Right forelimb (tissue), 1 donor: ENCODE measurements around the gene AP1S1.
"Not testable (repeated sequence)": the region's sequence is repeated elsewhere in the genome, so short reads cannot be mapped to it uniquely, and the experiment has no call there.

Experiments used
- DNase-seq: peaks from one replicate; pipeline ENCODE4 v3.0.0-alpha.2; 2018

AP1S1 gene

DNA sequence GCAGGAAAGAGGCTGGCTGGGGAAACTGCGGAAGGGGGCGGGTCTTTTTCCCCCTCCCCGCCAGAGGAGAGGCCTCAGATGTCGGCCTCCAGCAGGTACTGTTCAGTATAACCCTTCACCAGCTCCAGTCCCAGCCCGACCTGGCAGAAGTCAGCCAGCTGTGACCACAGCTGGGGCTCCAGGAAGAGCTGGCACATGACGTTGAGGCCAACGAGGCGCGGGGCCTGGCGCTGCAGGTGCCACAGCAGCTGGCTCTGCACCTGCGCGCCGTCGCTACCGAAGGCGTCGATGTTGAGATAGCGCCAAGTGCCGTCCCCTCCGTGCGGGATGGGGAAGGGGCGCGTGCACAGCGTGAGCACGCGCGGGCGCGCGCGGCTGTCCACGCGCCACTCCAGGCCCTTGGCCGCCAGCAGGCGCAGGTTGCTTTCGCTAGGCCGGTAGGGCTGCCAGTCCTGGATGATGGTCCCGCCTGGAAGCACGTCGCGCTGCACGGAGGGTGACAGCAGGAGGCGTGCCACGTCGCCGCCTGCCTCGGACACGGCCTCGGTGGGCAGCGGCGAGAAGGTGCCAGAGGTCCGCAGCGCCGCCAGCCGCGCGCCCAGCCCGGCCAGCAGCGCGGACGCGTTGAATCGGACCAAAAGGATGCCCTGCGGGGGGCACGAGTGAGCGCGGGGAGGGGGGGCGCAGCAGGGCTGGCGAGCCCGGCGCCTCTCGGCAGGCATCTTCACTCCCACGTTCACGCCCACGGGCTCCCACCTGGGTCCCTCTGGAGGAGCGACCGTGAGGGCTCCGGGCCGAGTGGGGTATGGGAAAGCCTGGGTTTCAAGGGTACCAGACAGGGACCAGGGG is 18.0 kb downstream of the AP1S1 start:
- no peak for DNase-seq

DNA sequence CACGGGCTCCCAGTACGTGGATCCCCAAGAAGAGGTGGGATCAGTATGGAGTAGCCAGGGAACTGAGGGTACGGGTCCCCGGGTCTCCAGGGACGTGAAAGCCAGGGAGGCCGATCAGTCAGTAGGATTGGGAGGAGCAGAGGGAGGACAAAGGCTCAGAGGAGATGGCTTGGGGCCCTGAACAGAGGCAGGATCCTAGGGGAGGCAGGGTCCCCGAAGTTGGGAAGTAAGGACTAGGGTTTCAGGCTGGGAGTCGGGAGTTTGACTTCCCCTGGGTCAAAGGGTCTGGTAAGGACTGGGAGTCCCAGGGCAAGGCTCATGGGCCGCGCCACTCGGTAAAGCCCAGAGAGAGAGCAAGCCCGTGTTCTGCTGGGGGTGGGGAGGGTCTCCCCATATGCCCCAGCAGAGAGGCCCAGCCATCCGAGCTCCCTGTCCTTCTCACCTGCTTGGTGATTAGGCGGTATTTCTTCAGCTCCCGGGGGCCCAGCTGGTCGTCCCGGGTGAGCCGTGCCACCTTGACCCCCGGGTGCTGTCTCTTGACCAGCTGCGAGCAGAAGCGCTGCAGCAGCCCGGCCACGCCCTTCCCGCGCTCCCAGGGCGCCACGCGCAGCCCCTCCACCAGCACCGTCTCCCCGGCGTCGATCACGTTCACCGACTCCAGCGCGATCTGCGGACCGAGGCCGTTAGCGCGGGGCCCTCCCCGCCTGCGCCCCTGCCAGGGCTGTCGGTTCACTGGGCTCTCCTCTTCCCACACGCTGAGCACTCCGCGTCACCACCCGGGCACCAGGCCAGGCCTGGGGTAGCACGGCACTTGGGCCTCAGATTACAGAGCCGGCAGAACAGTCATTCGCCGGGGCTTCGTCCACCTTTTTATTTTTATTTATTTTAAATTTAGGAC is 18.8 kb downstream of the AP1S1 start:
- DNase-seq, result no peak

DNA sequence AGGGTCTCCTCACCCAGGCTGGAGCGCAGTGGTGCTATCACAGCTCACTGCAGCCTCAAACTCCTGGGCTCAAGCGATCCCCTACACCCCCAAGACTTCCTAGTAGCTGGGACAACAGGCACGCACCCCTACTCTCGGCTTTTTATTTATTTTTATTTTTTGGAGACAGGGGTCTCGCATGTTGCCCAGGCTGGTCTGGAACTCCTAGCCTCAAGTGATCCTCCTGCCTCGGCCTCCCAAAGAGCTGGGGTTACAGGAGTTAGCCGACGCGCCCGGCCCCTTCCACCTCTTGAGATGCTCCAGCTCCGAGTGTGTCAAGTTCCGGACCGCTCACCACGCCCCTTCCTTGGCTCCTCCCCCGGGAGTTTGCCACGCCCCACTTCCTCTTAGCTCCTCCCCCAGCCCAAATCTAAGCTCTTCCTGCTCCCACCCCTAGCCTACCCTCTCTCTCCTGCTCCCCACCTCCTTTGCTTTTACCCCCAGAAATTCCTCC is 19.5 kb downstream of the AP1S1 start:
- DNase-seq, result no peak

DNA sequence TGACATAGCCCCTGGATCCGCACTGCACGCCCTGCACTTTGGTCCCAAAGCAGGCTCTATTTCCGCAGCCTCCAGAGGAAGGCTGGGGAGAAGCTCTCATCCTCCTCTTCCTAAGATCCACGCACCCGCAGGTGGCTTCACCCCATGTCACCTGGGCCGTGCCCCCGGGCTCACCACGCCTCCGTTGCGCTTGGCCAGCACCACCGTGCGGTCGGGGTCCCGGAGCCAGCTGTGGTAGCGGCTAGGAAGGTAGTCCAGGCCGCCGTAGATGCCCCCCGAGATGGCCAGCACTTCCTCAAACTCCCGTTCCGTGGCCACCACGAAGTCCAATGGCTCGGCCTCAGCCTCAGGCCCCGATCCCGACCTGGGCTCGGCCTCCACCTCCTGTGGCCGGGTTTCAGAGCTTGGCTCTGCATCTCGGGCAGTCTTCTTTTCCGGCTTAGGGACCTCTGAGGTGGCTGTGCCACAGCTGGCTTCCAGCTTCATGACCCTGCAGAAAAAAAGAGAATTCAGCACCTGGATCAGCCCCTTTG is 20.1 kb downstream of the AP1S1 start:
- no peak for DNase-seq

DNA sequence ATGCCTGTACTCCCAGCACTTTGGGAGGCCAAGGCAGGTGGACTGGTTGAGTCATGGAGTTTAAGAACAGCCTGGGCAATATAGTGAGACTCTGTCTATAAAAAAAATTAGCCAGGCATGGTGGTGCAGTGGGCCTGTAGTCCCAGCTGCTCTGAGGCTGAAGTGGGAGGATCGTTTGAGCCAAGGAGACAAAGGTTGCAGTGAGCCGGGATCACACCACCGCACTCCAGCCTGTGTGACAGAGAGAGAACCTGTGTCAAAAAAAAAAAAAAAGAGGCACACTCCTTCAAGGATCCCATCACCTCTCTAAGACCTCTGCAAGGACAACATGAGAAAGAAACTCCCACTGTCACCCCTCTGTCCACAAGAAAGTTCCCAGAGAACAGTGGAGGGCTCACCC is 21.4 kb downstream of the AP1S1 start:
- no peak for DNase-seq

DNA sequence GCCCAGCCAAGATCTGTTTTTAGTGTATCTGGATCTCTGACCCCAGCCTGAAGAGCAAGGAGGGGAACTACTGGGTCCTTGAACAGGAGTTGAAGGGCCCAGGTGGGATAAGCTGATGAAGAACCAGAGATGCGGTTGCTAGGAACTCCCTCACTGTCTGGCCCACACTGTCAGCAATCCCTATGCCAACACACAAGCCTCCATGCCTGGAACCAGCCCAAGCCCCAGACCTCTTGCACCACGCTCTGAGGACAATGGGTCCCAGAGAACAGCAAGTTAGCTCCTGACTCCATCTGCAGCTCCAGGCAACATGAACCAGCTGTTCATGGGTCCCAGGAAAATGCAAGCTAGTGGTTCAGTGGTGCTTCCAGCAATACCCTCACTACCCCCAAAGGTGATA is 23.4 kb downstream of the AP1S1 start:
- DNase-seq, result no peak

DNA sequence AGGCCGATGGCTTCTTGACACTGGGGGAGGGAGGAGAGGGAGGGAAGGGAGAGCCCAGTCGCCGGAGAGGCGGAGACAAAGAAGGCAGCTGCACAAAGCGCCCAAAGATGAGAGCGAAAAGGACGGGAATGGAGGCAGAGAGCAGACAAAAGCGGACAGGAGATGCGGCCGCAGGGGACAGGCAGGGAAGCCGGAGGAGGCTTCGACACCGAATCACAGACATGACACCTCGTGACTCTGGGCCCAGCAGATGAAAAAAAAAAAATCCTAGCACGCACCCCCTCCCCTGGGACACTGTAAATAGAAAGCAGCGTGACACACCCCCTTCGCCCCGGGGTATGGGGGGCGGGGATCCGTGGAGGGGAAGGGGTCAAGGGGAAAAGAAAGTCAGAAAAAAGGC is 24.8 kb downstream of the AP1S1 start:
- DNase-seq, result no peak

DNA sequence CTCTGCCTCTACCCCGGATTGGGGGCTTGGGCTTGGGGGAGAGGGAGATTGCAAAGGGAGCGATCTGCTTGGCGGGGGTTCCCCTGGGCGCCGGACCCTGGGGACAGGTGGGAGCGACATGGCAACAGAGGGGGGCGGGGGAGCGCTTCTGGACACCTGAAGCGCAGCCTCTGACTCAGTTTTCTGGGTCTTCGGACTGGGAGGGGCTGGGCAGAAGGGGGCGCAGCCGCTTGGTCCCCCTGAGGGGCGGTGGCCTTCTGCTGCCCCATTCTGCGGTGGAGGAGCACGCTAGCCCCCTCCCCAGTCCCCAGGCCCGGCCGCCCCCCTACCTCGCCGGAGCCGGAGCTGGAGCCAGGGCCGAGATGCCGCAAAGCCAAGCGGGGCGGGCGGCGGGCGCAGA is 25.4 kb downstream of the AP1S1 start:
- no peak for DNase-seq

DNA sequence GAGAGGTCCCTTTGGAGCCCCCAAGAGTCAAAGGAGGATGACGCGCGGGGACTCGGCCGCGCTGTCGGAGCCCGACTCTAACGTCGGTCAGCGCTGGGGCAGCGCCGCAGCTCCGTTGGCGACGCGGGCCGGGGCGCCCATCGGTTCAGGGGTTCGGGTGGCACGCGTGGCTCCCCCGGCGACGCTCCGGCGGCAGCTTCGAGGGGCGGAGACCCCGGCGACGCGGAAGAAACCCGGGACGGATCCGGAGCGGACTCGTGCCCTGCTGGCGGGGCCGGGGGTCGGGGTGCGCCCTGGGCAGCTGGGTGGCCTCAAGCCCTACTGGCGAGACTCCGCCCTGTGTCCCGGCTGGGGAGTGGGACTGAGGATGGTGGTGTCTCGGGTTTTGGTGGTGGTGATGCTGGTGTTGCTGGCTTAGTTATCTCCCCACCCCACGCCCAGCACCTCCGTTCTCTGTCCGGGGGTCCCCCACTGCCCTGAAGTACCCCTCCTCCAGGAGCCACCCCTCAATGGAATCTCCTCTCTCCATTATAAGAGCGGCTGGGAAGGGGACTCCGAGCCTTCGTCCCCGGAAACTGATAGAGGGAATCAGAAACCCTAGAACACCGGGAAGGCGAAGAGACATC is 26.0 kb downstream of the AP1S1 start, which contains the start of gene NAT16:
Gene NAT16, minus strand, starts transcription at position 164 of the 626 bp plus-strand sequence. CDS start 5,486 bp downstream, outside the sequence.
- no peak for DNase-seq

DNA sequence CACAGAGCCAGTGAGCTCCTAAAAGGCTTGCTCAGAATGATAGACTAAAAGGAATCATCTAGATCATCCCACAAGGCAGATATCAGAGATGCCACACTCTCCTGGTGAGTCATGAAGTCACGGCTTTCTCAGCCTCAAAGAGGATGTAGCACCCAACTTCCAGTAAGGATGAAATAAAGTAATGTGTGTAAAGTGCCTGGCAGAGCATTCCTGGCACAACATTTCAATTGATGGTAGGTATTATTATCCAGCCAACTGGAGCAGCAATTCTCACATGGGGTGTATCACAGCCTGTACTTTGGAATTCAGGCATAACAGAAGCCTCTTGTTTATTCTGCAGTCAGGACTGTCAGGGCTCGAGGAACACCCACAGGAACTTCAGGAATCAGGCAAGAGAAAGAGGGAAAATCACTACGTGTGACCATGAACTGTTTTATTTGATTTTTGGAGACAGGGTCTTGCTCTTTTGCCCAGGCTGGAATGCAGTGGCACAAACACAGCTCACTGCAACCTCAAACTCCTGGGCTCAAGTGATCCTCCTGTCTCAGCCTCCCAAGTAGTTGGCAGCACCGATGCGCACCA is 31.1 kb downstream of the AP1S1 start:
- no peak for DNase-seq

DNA sequence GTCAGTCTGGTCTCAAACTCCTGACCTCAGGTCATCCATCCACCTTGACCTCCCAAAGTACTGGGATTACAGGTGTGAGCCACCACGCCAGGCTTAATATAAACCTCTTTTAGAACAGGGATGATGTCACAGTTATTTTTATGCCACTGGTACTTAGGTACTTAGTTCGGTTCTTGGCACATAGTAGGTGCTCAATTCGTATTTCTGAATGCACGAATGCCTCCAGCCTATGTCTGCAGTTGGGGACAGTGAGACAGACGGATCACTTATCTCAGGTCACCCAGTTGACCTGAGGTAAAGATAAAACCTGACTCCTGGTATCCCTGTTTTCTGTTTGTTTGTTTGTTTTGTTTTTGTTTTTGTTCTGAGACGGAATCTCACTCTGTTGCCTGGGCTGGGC is 31.9 kb downstream of the AP1S1 start:
- DNase-seq, result no peak

DNA sequence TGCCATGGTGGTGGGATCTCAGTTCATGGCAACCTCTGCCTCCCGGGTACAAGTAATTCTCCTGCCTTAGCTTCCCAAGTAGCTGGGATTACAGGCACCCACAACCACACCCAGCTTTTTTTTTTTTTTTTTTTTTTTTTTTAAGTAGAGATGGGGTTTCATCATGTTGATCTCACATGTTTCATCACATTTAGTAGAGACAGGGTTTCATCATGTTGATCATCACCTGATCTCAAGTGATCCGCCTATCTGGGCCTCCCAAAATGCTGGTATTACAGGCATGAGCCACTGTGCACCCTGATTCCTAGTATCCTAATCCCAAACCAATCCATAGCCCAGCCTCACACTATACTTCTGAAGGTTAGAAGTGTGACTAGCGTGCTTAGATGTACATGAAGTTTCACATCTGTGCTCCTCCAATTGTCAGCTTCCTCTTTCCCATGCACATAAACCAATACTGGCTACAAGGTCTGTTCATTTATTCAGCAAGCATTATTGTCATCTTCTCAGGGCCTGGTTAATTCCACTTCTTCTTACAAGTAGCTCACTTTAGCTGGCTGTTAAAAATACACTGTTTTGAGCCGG is 32.7 kb downstream of the AP1S1 start:
- DNase-seq, result no peak

DNA sequence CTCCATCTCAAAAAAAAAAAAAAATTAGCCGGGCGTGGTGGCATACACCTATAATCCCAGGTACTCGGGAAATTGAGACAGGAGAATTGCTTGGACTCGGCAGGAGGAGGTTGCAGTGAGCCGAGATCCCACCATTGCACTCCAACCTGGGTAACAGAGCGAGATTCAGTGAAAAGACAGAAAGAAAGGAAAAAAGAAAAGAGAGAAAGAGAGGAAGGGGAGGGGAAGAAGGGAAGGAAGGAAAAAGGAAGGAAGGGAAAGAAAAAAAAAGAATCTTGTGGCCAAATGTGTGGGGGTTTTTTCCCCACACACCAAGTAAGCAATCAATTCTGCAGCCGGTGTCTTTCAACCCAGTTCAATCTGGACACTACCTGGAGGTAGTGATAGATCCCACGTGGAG is 34.8 kb downstream of the AP1S1 start:
- DNase-seq, result no peak

DNA sequence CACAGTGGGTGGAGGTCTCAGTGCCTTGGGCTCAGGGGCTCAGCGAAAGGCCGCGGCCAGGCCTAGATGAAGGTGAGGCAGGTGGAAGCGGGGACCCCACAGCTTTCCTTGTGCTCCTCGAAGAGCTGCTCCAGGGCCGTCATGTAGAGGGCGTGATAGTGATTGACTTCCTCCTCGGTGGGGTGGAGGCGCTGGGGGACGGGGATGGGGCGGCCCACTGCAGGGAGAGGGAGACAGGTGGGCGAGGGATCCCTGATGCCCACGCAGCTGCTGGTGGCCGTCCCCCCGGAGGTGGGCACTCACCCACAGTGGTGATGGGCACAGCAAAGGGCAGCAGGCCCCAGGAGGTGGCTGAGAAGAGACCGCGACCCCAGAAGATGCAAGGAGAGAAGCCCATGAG is 41.6 kb downstream of the AP1S1 start:
- no peak for DNase-seq

DNA sequence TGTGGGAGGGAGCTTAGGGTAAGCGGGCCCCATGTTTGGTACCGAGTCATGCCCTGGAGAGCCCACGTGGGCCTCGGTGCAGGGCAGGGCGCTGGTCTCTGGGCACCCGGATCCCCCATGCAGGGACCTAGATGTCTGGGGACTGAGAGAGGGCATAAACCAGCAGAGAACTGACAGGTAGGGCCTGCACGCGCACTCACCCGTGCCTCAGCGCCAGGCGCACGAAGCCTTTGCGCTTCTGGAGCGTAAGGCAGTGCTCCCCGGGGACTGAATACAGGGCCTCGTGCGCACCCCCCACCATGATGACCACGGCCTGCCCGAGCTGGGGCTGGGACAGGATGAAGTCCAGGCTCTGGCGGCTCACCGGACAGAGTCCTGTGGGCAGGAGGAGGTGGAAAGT is 43.7 kb downstream of the AP1S1 start:
- no peak for DNase-seq

DNA sequence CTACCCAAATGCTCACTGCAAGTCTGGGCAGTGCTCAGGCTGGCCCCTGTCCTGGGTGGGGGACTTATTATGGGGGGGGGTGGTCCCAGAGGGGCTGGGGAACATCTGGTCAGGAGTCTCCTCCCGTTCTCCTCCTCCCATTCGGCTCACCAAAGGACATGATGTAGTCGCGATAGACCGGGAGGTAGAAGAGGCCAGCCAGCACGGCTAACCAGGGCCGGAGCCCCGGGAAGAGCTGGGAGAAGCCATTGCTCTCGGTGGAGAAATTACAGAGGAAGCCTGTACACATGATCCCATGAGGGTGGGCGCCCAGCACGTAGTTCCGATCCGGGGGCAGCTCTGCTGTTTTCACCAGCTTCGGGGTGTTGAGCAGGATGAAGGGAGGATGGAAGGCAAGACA is 44.2 kb downstream of the AP1S1 start:
- DNase-seq, result no peak

DNA sequence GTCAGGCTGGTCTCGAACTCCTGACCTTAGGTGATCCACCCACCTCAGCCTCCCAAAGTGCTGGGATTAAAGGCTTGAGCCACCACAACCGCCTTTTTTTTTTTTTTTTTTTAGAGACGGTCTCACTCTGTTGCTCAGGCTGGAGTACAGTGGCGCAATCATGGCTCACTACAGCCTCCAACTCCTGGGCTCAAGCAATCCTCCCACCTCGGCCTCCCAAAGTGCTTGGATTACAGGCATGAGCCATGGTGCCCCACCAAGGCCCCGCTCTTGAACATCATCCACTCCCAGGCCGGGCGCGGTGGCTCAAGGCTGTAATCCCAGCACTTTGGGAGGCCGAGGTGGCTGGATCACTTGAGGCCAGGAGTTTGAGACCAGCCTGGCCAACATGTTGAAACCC is 45.2 kb downstream of the AP1S1 start:
- not testable (repeated sequence) for DNase-seq

DNA sequence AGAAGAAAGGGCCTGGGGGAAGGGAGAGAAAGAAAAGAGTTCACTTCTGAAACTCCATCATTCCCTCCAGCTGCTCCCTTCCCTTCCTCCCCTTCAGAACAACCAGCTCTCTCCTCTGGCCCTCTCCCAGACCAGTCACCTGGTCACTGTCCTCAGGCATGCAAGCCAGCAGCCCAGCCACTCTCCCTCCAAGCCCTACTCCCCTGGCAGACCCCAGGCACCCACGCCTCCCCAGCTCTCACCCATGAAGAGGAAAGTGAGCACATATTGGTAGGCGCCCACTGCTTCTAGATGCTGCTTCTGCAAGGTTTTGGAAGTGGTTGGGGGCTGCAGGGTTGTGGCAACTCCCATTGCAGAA is 46.2 kb downstream of the AP1S1 start:
- no peak for DNase-seq

DNA sequence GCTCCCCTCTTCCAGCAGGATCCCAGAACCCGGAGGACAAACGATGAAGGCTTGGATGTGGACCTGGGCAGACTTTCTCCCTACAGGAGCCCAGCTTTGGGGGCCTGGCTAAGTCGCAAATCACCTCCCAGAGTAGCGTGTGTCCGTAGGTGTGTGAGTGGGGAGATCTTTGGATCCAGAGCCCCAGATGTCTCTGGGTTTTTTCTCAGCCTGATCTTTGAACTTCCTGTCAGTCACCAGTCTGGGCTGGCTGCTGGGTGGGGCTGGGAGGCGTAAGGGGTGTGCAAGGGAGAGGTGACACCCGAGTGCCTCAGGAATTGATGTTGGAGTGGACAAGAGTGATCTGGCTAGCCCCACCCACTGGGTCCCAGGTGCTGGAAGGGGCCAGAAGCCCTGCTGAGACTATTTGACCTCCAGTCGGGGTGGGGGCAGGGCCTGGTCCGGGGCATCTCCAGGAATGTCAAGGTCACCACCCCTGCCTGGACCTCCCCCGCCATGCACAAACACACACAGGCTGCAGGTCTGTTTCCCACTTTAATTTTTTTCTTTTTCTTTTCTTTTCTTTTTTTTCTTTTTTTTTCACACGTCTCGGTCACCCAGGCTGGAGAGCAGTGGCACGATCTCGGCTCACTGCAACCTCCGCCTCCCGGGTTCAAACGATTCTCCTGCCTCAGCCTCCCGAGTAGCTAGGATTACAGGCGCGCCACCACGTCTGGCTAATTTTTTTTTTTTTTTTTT is 46.8 kb downstream of the AP1S1 start, which contains the start of gene MOGAT3:
Gene MOGAT3, minus strand, starts transcription at position 175 of the 738 bp plus-strand sequence. CDS start 182 bp downstream, outside the sequence.
- DNase-seq, result no peak

DNA sequence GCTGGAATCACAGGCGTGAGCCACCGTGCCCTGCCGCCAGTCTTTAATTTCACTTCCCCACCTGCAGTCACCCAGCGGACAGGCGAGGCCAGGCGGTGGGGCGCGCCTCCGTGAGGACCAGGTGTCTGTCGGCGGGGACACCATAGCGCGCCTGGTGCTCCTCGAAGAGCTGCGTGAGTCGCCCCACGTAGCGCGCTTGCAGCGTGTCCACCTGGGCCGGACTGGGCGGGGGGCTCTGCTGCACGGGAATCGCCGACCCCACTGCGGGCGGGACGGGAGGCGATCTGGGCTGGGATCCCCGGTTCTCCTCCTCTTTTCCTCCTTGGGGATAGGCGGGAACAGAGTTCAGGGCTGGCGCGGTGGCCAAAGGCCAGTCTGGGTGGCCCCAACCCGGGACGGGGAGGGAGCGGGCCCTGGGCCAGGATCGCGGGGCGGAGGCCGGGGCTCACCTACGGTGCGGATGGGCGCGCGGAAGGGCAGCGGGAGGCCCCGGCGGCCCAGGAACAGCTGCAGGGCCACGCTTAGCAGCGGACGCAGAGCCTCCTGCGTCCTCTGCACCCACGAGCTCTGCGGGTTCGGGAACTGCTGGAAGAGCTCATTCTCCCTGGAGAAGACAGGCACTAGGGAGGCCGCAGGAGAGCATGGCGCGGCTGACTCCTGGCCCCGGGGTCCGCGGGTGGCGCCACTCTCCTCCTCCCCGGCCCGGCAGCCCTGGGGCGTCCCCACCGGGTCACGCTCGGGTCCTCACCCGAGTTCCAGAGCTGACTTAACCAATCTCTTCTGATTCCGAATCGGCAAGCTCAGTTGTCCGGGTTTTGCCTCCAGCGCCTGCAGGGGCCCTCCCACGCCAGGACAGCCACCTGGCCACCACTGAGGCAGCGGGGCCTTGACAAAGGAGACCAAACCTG is 47.7 kb downstream of the AP1S1 start:
- no peak for DNase-seq
